CD8-positive, alpha-beta memory T cell (primary cell): Measurements from ENCODE around the gene IQCE. TPM values are rescaled to one million over a fixed set of nuclear protein-coding genes. Genes with fewer than 3 reads are reported as not detected.

Source experiments
- CTCF ChIA-PET: fragments of 350-600 bp; sonication (Branson Sonifier 250); formaldehyde crosslinking; loops from one replicate; lab custom pipeline; 2021; ENCODE audit warnings: antibody characterized with exemption; lab: Charles Lee
- POLR2A ChIA-PET: fragments of 350-600 bp; sonication (Branson Sonifier 250); formaldehyde crosslinking; loops from one replicate; lab custom pipeline; 2021; ENCODE audit warnings: antibody characterized with exemption; lab: Charles Lee
- DNase-seq, 5 donors: peaks; one replicate each; pipeline versions ENCODE4 v3.0.0 to v3.0.0-alpha.2; 2020 to 2022; ENCODE audit warnings: mixed read lengths in 1 of 5
- H3K27ac ChIP-seq: one replicate; pipeline ENCODE4 v1.7.0; 2013; ENCODE audit warnings: low read depth, mild to moderate bottlenecking, low read length, moderate library complexity
- H3K27me3 ChIP-seq: 2 replicates; pipeline ENCODE4 v1.7.0; 2013; ENCODE audit warnings: low read length, mild to moderate bottlenecking; ENCODE audit not compliant: insufficient read depth, poor library complexity, severe bottlenecking
- H3K36me3 ChIP-seq: 2 replicates; pipeline ENCODE4 v1.7.0; 2013; ENCODE audit warnings: mild to moderate bottlenecking, low read length, moderate library complexity; ENCODE audit not compliant: insufficient read depth
- H3K4me1 ChIP-seq: 2 replicates; pipeline ENCODE4 v1.7.0; 2013; ENCODE audit warnings: mild to moderate bottlenecking, low read length, moderate library complexity; ENCODE audit not compliant: insufficient read depth
- H3K4me3 ChIP-seq: 2 replicates; pipeline ENCODE4 v1.7.0; 2013; ENCODE audit warnings: mild to moderate bottlenecking, low read length
- H3K9me3 ChIP-seq: 2 replicates; pipeline ENCODE4 v1.7.0; 2013; ENCODE audit warnings: mild to moderate bottlenecking, low read length
- H3K27ac Mint-ChIP-seq, 8 donors: one replicate each; pipeline ENCODE4 v1.8.0; 2020 to 2021; ENCODE audit warnings: mixed read lengths in 8 of 8, mild to moderate bottlenecking in 6 of 8, inconsistent platforms in 3 of 8, moderate library complexity in 3 of 8
- H3K27me3 Mint-ChIP-seq, 2 donors: one replicate each; pipeline ENCODE4 v1.8.0; 2020 to 2021; ENCODE audit warnings: mixed read lengths in 2 of 2, mild to moderate bottlenecking in 1 of 2, moderate library complexity in 1 of 2
- H3K36me3 Mint-ChIP-seq, 3 donors: one replicate each; pipeline ENCODE4 v1.8.0; 2020 to 2021; ENCODE audit warnings: mixed read lengths in 3 of 3, inconsistent platforms in 1 of 3, mild to moderate bottlenecking in 1 of 3
- H3K4me1 Mint-ChIP-seq, 3 donors: one replicate each; pipeline ENCODE4 v1.8.0; 2020 to 2021; ENCODE audit warnings: mixed read lengths in 3 of 3, inconsistent platforms in 1 of 3, mild to moderate bottlenecking in 1 of 3
- H3K4me3 Mint-ChIP-seq, 7 donors: one replicate each; pipeline ENCODE4 v1.8.0; 2020 to 2021; ENCODE audit warnings: mixed read lengths in 7 of 7, mild to moderate bottlenecking in 6 of 7, moderate library complexity in 4 of 7, inconsistent platforms in 2 of 7
- H3K9me3 Mint-ChIP-seq, 5 donors: one replicate each; pipeline ENCODE4 v1.8.0; 2020 to 2022; ENCODE audit warnings: mixed read lengths in 5 of 5, mild to moderate bottlenecking in 3 of 5, moderate library complexity in 2 of 5, inconsistent platforms in 1 of 5
- polyA plus RNA-seq: library from polyadenylated mRNA; unstranded; fragments of 300-500 nt; fragmentation: Illumina TruSeq; gene quantifications from one replicate; pipeline ENCODE4 v1.2.3, GENCODE V29; 2021
- total RNA-seq, 2 experiments: library from RNA; stranded (reverse); gene quantifications; one replicate each; pipeline ENCODE4 v1.2.3, GENCODE V29; 2021

The IQCE gene
- total and polyA plus RNA-seq, 3 experiments from 2014 or later = 4.1 to 10.4 (median 9.6) TPM

- ChIA-PET POLR2A (no interaction called here), CTCF (no interaction called here)
- Mint-ChIP-seq H3K27me3 (peaks cover 8 to 17% of the 10 kb centered on the region in 2 donors), H3K36me3 (peaks cover 0 to 4% (median 0%) of the 10 kb centered on the region in 3 donors), H3K9me3 (no peaks in the 10 kb centered on the region), H3K27ac (no peak overlapping the region), H3K4me1 (peaks cover 0 to 1% (median 0%) of the 10 kb centered on the region in 3 donors), H3K4me3 (no peak overlapping the region)
- Histone ChIP-seq H3K27ac (no peak overlapping the region), H3K4me1 (no peaks in the 10 kb centered on the region), H3K27me3 (no peaks in the 10 kb centered on the region), H3K9me3 (no peaks in the 10 kb centered on the region), H3K36me3 (no peaks in the 10 kb centered on the region), H3K4me3 (no peak overlapping the region)
- DNase-seq = no peak
Observed at GRCh38 chr7:2663960-2664359, 105.2 kb downstream of the IQCE start.

Other genes starting within 250 kb of the IQCE start
- 10 to 100 TPM; 40.3 to 42.3 TPM for gene SNX8, start 244.5 kb upstream of the IQCE start, total RNA-seq
- 6.5 TPM for gene SNX8, start 244.5 kb upstream of the IQCE start, polyA plus RNA-seq
- gene EIF3B, start 204.2 kb upstream of the IQCE start, total RNA-seq = 100 to 1,000 TPM; 284 to 293 TPM
- 129 TPM for gene EIF3B, start 204.2 kb upstream of the IQCE start, polyA plus RNA-seq
- gene CHST12, start 155.4 kb upstream of the IQCE start, total RNA-seq = 1 to 10 TPM; 7.7 to 8.3 TPM
- gene CHST12, start 155.4 kb upstream of the IQCE start, polyA plus RNA-seq = 63.0 TPM
- not detected for gene GRIFIN, start 82.6 kb upstream of the IQCE start, total RNA-seq
- gene GRIFIN, start 82.6 kb upstream of the IQCE start, polyA plus RNA-seq = not detected
- 10 to 100 TPM; 28.0 to 30.8 TPM for gene LFNG, start 39.2 kb upstream of the IQCE start, total RNA-seq
- 2.0 TPM for gene LFNG, start 39.2 kb upstream of the IQCE start, polyA plus RNA-seq
- gene BRAT1, start 3.5 kb upstream of the IQCE start, total RNA-seq = 10 to 100 TPM; 35.0 to 38.8 TPM
- 41.9 TPM for gene BRAT1, start 3.5 kb upstream of the IQCE start, polyA plus RNA-seq
- 10 to 100 TPM; 20.2 to 22.2 TPM for gene TTYH3, start 73.0 kb downstream of the IQCE start, total RNA-seq
- 2.1 TPM for gene TTYH3, start 73.0 kb downstream of the IQCE start, polyA plus RNA-seq
- gene AMZ1, start 129.2 kb downstream of the IQCE start, total RNA-seq = under 1 TPM in 1 of 2 experiments, not detected in 1; 0.07 TPM
- 0.08 TPM for gene AMZ1, start 129.2 kb downstream of the IQCE start, polyA plus RNA-seq